Stimulated activated CD4-positive, alpha-beta T cell treated with anti-CD3 and anti-CD28 coated beads, Interleukin-1b, Interleukin-23, amount 100 ng/mL, for 4 hours (primary cell): ENCODE results near the gene TLE4.
"Not testable (repeated sequence)": the region's sequence is repeated elsewhere in the genome, so short reads cannot be mapped to it uniquely, and the experiment has no call there.

Source experiments
- DNase-seq, 2 donors: peaks; one replicate each; pipeline ENCODE4 v3.0.0-alpha.2; 2020; ENCODE audit warnings: low read depth in 2 of 2

Gene TLE4

GRCh38 chr9:79633558-79633957 is 61.8 kb downstream of the TLE4 start:
- DNase-seq = no peak

- DNase-seq = no peak
These were observed 65.6 kb downstream of the TLE4 start for GRCh38 chr9:79637177-79637925.

- DNase-seq = no peak
These were observed 67.0 kb downstream of the TLE4 start for GRCh38 chr9:79638806-79639205.

- no peak for DNase-seq
These were observed 67.6 kb downstream of the TLE4 start for GRCh38 chr9:79639354-79639753.

GRCh38 chr9:79640067-79640466 is 68.3 kb downstream of the TLE4 start:
- not testable (repeated sequence) for DNase-seq

- no peak for DNase-seq
These were observed 69.3 kb downstream of the TLE4 start for GRCh38 chr9:79641070-79641469.

GRCh38 chr9:79642671-79643070 is 70.9 kb downstream of the TLE4 start:
- no peak for DNase-seq

GRCh38 chr9:79644048-79644447 is 72.3 kb downstream of the TLE4 start:
- no peak for DNase-seq

- DNase-seq = no peak
These were observed 72.8 kb downstream of the TLE4 start for GRCh38 chr9:79644601-79645000.

- DNase-seq = no peak
These were observed 73.3 kb downstream of the TLE4 start for GRCh38 chr9:79645110-79645509.

GRCh38 chr9:79646096-79646495 is 74.3 kb downstream of the TLE4 start:
- no peak for DNase-seq

- DNase-seq = no peak
These were observed 79.6 kb downstream of the TLE4 start for GRCh38 chr9:79651251-79651795.

- no peak for DNase-seq
These were observed 80.8 kb downstream of the TLE4 start for GRCh38 chr9:79652598-79652997.

GRCh38 chr9:79654591-79655382 is 83.0 kb downstream of the TLE4 start:
- DNase-seq = not testable (repeated sequence)

- no peak for DNase-seq
These were observed 83.8 kb downstream of the TLE4 start for GRCh38 chr9:79655551-79655950.

- no peak for DNase-seq
These were observed 84.4 kb downstream of the TLE4 start for GRCh38 chr9:79656169-79656568.

GRCh38 chr9:79657891-79658290 is 86.1 kb downstream of the TLE4 start:
- DNase-seq = no peak

GRCh38 chr9:79658926-79659325 is 87.2 kb downstream of the TLE4 start:
- no peak for DNase-seq

- no peak for DNase-seq
These were observed 88.8 kb downstream of the TLE4 start for GRCh38 chr9:79660615-79661014.

- DNase-seq = no peak
These were observed 89.5 kb downstream of the TLE4 start for GRCh38 chr9:79661279-79661678.

GRCh38 chr9:79661886-79662536 is 90.2 kb downstream of the TLE4 start:
- DNase-seq = no peak

GRCh38 chr9:79662537-79662956 is 90.8 kb downstream of the TLE4 start:
- no peak for DNase-seq
